ENCODE measurements around the gene CSK.

Gene CSK

GRCh38 chr15:74788042-74788682 lies 6.3 kb downstream of the CSK start:
- DNase-seq = peak; percentile 64

GRCh38 chr15:74788683-74789151 lies 6.8 kb downstream of the CSK start:
- DNase-seq = peak; percentile 75

- peak; percentile 66 for DNase-seq
Measured at GRCh38 chr15:74789171-74789631, 7.3 kb downstream of the CSK start.

- DNase-seq = no peak
Measured at GRCh38 chr15:74789741-74790079, 7.8 kb downstream of the CSK start.

GRCh38 chr15:74790080-74790916 lies 8.4 kb downstream of the CSK start:
- no peak for DNase-seq

GRCh38 chr15:74791007-74791406 lies 9.1 kb downstream of the CSK start:
- no peak for DNase-seq

- no peak for DNase-seq
Measured at GRCh38 chr15:74791667-74792066, 9.8 kb downstream of the CSK start.

GRCh38 chr15:74792227-74793016 lies 10.5 kb downstream of the CSK start:
- no peak for DNase-seq

- no peak for DNase-seq
Measured at GRCh38 chr15:74793135-74794028, 11.5 kb downstream of the CSK start.

- no peak for DNase-seq
Measured at GRCh38 chr15:74794248-74794969, 12.5 kb downstream of the CSK start.

- DNase-seq = no peak
Measured at GRCh38 chr15:74794970-74795349, 13.1 kb downstream of the CSK start.

- no peak for DNase-seq
Measured at GRCh38 chr15:74795966-74796625, 14.2 kb downstream of the CSK start.

GRCh38 chr15:74798388-74799254 lies 16.7 kb downstream of the CSK start:
- DNase-seq = no peak

- DNase-seq = peak; percentile 37
Measured at GRCh38 chr15:74799255-74799855, 17.5 kb downstream of the CSK start.

- peak; percentile 73 for DNase-seq
Measured at GRCh38 chr15:74799856-74800558, 18.1 kb downstream of the CSK start.

- no peak for DNase-seq
Measured at GRCh38 chr15:74800559-74801094, 18.7 kb downstream of the CSK start.

GRCh38 chr15:74801311-74801997 lies 19.6 kb downstream of the CSK start:
- no peak for DNase-seq

GRCh38 chr15:74802290-74802689 lies 20.4 kb downstream of the CSK start:
- no peak for DNase-seq
